OCI-LY7 (cell line): ENCODE measurements around the gene LAMB3. TPM values are rescaled to one million over a fixed set of nuclear protein-coding genes. Genes with fewer than 3 reads are reported as not detected.

Experiments used
- BruUV-seq: library from RNA; stranded (reverse); fragments of 400-500 nt; replicated peaks from 2 replicates; lab custom pipeline; 2021; lab: Mats Ljungman, UMichigan
- CTCF ChIA-PET: fragments of 300-600 bp; sonication (Branson Sonifier 250); formaldehyde crosslinking; loops from one replicate; lab custom pipeline; 2022; ENCODE audit warnings: antibody characterized with exemption; ENCODE audit not compliant: unreplicated experiment; lab: Charles Lee
- POLR2A ChIA-PET: fragments of 300-600 bp; sonication (Branson Sonifier 250); formaldehyde crosslinking; loops from one replicate; lab custom pipeline; 2022; ENCODE audit warnings: antibody characterized with exemption; lab: Charles Lee
- DNase-seq: peaks from one replicate; pipeline ENCODE4 v3.0.0-alpha.2; 2015; ENCODE audit warnings: low spot score
- H2AFZ ChIP-seq: fragments of 200-600 bp; sonication (generic), shearing (Covaris generic); 2 replicates; pipeline ENCODE4 v1.6.1; 2014; ENCODE audit warnings: mild to moderate bottlenecking, antibody characterized with exemption, low read length, moderate library complexity
- H3K27ac ChIP-seq: fragments of 200-600 bp; sonication (generic); 2 replicates; pipeline ENCODE4 v1.5.1; 2014; ENCODE audit warnings: mixed run types, low read depth, mild to moderate bottlenecking, moderate library complexity, low read length, inconsistent platforms; ENCODE audit not compliant: poor library complexity, severe bottlenecking
- H3K36me3 ChIP-seq: fragments of 200-600 bp; sonication (generic); 2 replicates; pipeline ENCODE4 v1.6.1; 2014; ENCODE audit warnings: mild to moderate bottlenecking, antibody characterized with exemption, low read length, moderate library complexity, mixed read lengths; ENCODE audit not compliant: insufficient read depth
- H3K4me1 ChIP-seq: fragments of 200-600 bp; sonication (generic); 2 replicates; pipeline ENCODE4 v1.5.1; 2014; ENCODE audit warnings: mild to moderate bottlenecking, low read length; ENCODE audit not compliant: insufficient read depth, poor library complexity, severe bottlenecking
- H3K4me2 ChIP-seq: fragments of 200-600 bp; sonication (generic); 2 replicates; pipeline ENCODE4 v1.6.1; 2014; ENCODE audit warnings: mild to moderate bottlenecking, low read length
- H3K4me3 ChIP-seq: fragments of 200-600 bp; sonication (generic); 2 replicates; pipeline ENCODE4 v1.5.1; 2014; ENCODE audit warnings: mild to moderate bottlenecking, low read depth, low read length; ENCODE audit not compliant: poor library complexity, severe bottlenecking
- H3K79me2 ChIP-seq: fragments of 200-600 bp; sonication (generic); 2 replicates; pipeline ENCODE4 v1.6.1; 2016; ENCODE audit warnings: low read depth, mild to moderate bottlenecking, low read length, moderate library complexity, mixed read lengths; ENCODE audit not compliant: insufficient read depth
- H3K9me2 ChIP-seq: fragments of 200-600 bp; sonication (generic); 2 replicates; pipeline ENCODE4 v1.6.1; 2016; ENCODE audit warnings: mild to moderate bottlenecking, low read length, mixed read lengths; ENCODE audit not compliant: insufficient read depth
- H3K9me3 ChIP-seq: fragments of 200-600 bp; sonication (generic); 2 replicates; pipeline ENCODE4 v1.6.1; 2014; ENCODE audit warnings: mild to moderate bottlenecking, mixed run types, low read length, mixed read lengths
- H4K20me1 ChIP-seq: fragments of 200-600 bp; sonication (generic); 2 replicates; pipeline ENCODE4 v1.6.1; 2014; ENCODE audit warnings: mild to moderate bottlenecking, antibody characterized with exemption, low read length, moderate library complexity, mixed read lengths; ENCODE audit not compliant: insufficient read depth
- EZH2phosphoT487 ChIP-seq: fragments of 200-600 bp; sonication (generic); IDR thresholded peaks from 2 replicates; pipeline ENCODE4 v1.6.1; 2018; ENCODE audit warnings: low read depth, borderline replicate concordance, mild to moderate bottlenecking, mixed run types, antibody characterized with exemption, low read length, moderate library complexity, mixed read lengths
- intact Hi-C: fragments of 100-400 bp; cut with micrococcal nuclease; formaldehyde crosslinking; loops from one replicate; pipeline ENCODE4 v1.10.0; 2022; ENCODE audit not compliant: unreplicated experiment
- total RNA-seq, 2 experiments: library from RNA; depleted of rRNA in 1 of 2; stranded (reverse); fragments of >200 nt in 1 of 2; shearing (Covaris generic) in 1 of 2; gene quantifications; 2 replicates each; pipeline ENCODE4 v1.2.3, GENCODE V29; 2014 to 2022
- TF ChIP-seq, protein P1 (sequence below): fragments of 200-600 bp; sonication (generic); conservative IDR thresholded peaks from 2 replicates; pipeline ENCODE4 v1.5.1; 2014; ENCODE audit warnings: mild to moderate bottlenecking, antibody characterized with exemption, low read length, moderate library complexity, mixed read lengths

The LAMB3 gene
- total RNA-seq, 2 experiments from 2014 or later, result 0.41 to 0.46 TPM

DNA sequence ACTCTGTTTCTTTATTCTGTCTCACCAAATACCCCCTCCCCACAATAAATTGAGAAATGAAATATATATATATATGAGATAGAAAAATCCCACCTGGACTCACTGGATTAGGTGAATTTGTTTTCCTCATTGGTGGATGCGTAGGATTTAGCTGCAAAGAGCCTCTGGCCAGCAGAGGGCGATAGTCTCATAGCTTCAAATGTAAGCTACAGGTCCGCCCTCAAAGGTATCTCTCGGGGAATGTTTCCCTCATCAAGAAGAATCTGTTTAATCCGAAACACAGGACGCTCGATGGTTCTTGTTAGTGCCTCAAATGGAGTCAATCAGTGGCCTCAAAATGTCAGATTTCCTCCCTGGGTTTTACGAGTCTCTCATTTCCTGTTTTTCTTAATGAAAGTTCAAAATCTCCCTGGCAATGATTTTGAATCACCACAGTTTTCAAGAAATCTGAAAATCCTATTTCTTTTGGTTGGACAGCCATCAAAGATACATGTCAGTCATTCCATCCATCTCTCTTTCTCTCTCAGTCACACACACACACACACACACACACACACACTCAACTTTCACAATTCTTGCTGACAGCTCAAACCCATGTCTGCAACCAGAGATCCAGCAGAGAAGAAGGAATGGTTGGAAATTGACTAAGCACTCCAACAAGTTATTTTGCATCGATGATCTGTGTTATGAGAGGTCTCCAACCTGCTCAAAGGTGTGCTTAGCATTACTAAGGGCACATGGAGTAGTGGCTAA, 82.6 kb downstream of the LAMB3 start:
- H3K4me2 ChIP-seq, result peak overlapping the region; percentile 14; the same call in 1 of the 2 replicates
- TF ChIP-seq, protein P1, sequence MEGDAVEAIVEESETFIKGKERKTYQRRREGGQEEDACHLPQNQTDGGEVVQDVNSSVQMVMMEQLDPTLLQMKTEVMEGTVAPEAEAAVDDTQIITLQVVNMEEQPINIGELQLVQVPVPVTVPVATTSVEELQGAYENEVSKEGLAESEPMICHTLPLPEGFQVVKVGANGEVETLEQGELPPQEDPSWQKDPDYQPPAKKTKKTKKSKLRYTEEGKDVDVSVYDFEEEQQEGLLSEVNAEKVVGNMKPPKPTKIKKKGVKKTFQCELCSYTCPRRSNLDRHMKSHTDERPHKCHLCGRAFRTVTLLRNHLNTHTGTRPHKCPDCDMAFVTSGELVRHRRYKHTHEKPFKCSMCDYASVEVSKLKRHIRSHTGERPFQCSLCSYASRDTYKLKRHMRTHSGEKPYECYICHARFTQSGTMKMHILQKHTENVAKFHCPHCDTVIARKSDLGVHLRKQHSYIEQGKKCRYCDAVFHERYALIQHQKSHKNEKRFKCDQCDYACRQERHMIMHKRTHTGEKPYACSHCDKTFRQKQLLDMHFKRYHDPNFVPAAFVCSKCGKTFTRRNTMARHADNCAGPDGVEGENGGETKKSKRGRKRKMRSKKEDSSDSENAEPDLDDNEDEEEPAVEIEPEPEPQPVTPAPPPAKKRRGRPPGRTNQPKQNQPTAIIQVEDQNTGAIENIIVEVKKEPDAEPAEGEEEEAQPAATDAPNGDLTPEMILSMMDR, result peak; percentile 94
- TF ChIP-seq EZH2phosphoT487, result no peak
- no peak overlapping the region; the same call in 1 of the 2 replicates for H2AFZ ChIP-seq

DNA sequence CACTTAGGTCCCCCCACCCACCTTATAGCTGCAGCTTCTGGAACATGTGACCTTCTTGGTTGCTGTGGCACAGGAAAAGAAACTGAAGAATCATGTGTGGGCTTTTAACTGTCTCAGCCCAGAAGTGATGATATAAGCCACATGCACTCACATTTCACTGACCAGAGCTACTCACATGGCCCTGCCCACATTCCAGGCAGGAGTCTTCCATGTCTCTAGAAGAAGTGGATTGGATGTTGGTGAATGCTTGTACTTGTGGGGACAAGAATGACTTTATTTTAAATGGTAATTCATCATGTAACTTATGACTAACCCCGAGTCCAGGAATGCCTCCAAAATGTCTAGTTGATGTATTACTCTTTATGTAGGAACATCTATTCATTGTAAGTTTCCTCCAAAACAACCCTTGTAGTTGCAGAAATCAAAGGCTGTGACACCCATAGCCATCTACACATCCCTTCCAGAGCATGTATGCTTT, 84.5 kb downstream of the LAMB3 start:
- H4K20me1 ChIP-seq, result no peaks in the 10 kb centered on the region

More for the DNA sequence above, 82.6 kb downstream of the LAMB3 start:
- Histone ChIP-seq H3K9me3 (no peaks in the 10 kb centered on the region), H3K9me2 (no peaks in the 10 kb centered on the region), H3K79me2 (no peaks in the 10 kb centered on the region), H3K36me3 (no peaks in the 10 kb centered on the region), H3K27ac (no peak overlapping the region), H3K4me1 (no peaks in the 10 kb centered on the region), H4K20me1 (no peaks in the 10 kb centered on the region), H3K4me3 (no peak overlapping the region)
- POLR2A ChIA-PET, result no interaction called here
- DNase-seq, result peak; percentile 69
- BruUV-seq, result no TSS peak
- intact Hi-C loops, result no loop called here
- CTCF ChIA-PET, result no interaction called here

More for the DNA sequence above, 84.5 kb downstream of the LAMB3 start:
- Histone ChIP-seq H3K4me1 (no peaks in the 10 kb centered on the region), H3K79me2 (no peaks in the 10 kb centered on the region), H2AFZ (no peak overlapping the region), H3K27ac (no peak overlapping the region), H3K9me2 (no peaks in the 10 kb centered on the region), H3K36me3 (no peaks in the 10 kb centered on the region), H3K9me3 (no peaks in the 10 kb centered on the region), H3K4me2 (no peak overlapping the region), H3K4me3 (no peak overlapping the region)
- BruUV-seq, result no TSS peak
- intact Hi-C loops, result no loop called here
- no peak for DNase-seq
- POLR2A ChIA-PET, result no interaction called here
- TF ChIP-seq, protein P1, result no peak
- TF ChIP-seq EZH2phosphoT487, result no peak
- CTCF ChIA-PET, result no interaction called here
